ENCODE data around the gene KYNU.

The KYNU gene

GRCh38 chr2:143078104-143078503 lies 200.6 kb downstream of the KYNU start:
- Histone ChIP-seq H3K4me3 (ENCODE audit: low read depth, low read length) (no peak overlapping the region), H3K36me3 (no peaks in the 10 kb centered on the region), H3K9me3 (ENCODE audit: severe bottlenecking) (peaks cover 3% of the 10 kb centered on the region), H3K27me3 (ENCODE audit: insufficient read depth, low read depth, severe bottlenecking) (no peaks in the 10 kb centered on the region), H3K27ac (no peak overlapping the region)
- TF ChIP-seq, protein P1, sequence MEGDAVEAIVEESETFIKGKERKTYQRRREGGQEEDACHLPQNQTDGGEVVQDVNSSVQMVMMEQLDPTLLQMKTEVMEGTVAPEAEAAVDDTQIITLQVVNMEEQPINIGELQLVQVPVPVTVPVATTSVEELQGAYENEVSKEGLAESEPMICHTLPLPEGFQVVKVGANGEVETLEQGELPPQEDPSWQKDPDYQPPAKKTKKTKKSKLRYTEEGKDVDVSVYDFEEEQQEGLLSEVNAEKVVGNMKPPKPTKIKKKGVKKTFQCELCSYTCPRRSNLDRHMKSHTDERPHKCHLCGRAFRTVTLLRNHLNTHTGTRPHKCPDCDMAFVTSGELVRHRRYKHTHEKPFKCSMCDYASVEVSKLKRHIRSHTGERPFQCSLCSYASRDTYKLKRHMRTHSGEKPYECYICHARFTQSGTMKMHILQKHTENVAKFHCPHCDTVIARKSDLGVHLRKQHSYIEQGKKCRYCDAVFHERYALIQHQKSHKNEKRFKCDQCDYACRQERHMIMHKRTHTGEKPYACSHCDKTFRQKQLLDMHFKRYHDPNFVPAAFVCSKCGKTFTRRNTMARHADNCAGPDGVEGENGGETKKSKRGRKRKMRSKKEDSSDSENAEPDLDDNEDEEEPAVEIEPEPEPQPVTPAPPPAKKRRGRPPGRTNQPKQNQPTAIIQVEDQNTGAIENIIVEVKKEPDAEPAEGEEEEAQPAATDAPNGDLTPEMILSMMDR (IDR thresholded peaks at IDR 0.05; ENCODE audit: low read depth, low read length): no peak
- DNase-seq: no peak

DNA sequence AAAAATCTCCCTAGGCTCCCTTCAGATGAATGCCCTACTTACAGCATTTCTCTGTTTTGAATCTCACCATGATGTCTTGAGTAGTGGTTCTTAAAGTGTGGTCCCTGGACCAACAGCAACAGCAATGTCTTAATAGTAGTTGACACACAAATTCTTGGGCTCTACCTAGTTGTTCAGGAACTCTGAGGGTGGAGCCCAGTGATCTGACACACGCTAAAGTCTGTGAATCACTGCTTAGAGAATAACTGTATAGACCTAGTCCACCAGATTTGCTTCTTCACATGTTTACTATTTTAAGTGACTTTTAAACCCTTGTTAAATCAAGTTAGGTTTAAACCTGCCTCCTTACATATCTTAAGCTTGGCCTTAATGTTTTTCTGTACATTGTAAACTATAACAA lies 204.2 kb downstream of the KYNU start:
- TF ChIP-seq, protein P1 (IDR thresholded peaks at IDR 0.05; ENCODE audit: low read depth, low read length): no peak
- H3K27ac ChIP-seq: no peak overlapping the region
- H3K36me3 ChIP-seq: no peaks in the 10 kb centered on the region
- H3K4me3 ChIP-seq (ENCODE audit: low read depth, low read length): no peak overlapping the region
- no peaks in the 10 kb centered on the region for H3K27me3 ChIP-seq (ENCODE audit: insufficient read depth, low read depth, severe bottlenecking)
- no peak for DNase-seq
- H3K9me3 ChIP-seq (ENCODE audit: severe bottlenecking): no peaks in the 10 kb centered on the region

- Histone ChIP-seq H3K36me3 (no peaks in the 10 kb centered on the region), H3K27ac (no peak overlapping the region), H3K9me3 (ENCODE audit: severe bottlenecking) (no peaks in the 10 kb centered on the region), H3K4me3 (ENCODE audit: low read depth, low read length) (no peak overlapping the region), H3K27me3 (ENCODE audit: insufficient read depth, low read depth, severe bottlenecking) (no peaks in the 10 kb centered on the region)
- TF ChIP-seq, protein P1 (IDR thresholded peaks at IDR 0.05; ENCODE audit: low read depth, low read length): no peak
- DNase-seq: no peak
Observed at GRCh38 chr2:143083636-143084035, 206.2 kb downstream of the KYNU start.

DNA sequence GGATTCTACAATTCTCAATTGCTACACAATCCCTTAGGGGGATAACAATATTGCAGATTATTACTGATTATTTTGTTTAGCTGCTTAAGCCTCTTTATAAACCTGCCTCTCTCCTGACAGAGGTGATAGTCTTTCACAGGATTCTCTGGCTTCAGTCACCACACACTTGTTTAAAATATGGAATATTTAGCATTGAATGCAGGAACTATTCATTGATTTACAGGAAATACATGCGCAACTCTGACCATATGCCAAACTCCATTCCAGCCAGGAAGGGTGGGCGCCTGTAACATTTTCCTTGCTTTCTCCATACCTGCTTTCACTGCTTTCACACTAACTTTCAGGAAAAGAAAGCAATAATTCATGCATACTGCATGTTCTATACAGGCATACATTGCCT lies 207.0 kb downstream of the KYNU start:
- H3K27ac ChIP-seq: no peak overlapping the region
- no peaks in the 10 kb centered on the region for H3K9me3 ChIP-seq (ENCODE audit: severe bottlenecking)
- no peaks in the 10 kb centered on the region for H3K36me3 ChIP-seq
- H3K4me3 ChIP-seq (ENCODE audit: low read depth, low read length): no peak overlapping the region
- DNase-seq: no peak
- no peaks in the 10 kb centered on the region for H3K27me3 ChIP-seq (ENCODE audit: insufficient read depth, low read depth, severe bottlenecking)
- TF ChIP-seq, protein P1 (IDR thresholded peaks at IDR 0.05; ENCODE audit: low read depth, low read length): no peak

DNA sequence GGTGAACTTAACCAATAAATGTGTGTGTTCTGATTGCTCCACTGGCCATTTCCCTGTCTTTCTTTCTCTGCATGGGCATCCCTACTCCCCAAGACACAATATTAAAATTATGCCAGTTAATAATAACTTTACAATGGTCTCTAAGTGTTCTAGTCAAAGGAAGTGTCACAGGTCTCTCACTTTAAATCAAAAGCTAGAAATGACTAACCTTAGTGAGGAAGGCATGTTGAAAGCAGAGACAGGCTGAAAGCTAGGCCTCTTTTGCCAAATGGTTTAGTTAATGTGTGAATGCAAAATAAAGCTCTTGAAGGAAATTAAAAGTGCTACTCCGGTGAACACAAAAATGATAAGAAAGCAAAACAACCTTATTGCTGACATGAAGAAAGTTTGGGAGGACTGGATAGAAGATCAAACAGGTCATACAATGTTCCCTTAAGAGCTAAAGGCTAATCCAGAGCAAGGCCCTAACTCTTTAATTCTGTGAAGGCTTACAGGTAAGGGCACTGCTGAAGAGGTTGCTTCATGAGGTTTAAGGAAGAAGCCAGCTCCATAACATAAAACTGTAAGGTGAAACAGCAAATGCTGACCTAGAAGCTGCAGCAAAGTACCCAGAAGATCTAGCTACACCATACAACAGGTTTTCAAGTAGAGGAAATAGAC lies 207.8 kb downstream of the KYNU start:
- no peaks in the 10 kb centered on the region for H3K9me3 ChIP-seq (ENCODE audit: severe bottlenecking)
- H3K4me3 ChIP-seq (ENCODE audit: low read depth, low read length): no peak overlapping the region
- TF ChIP-seq, protein P1 (IDR thresholded peaks at IDR 0.05; ENCODE audit: low read depth, low read length): no peak
- no peak overlapping the region for H3K27ac ChIP-seq
- no peaks in the 10 kb centered on the region for H3K27me3 ChIP-seq (ENCODE audit: insufficient read depth, low read depth, severe bottlenecking)
- no peaks in the 10 kb centered on the region for H3K36me3 ChIP-seq
- no peak for DNase-seq

DNA sequence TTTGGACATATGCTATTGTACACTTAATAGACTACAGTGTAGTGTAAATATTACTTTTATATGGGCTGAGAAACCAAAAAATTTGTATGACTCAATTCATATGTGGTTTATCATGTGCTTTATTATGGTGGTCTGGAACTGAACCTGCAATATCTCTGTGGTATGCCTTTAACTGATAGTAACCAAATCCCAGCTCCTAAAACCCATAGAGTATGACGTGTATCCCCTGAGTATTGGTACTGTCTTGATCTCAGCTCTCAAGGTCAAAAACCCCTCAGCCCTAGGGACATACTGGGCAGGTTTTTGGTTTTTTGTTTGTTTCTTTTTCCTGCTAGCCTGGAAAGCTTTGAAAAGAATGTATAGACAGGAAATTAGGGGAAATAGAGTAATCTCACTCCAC lies 209.6 kb downstream of the KYNU start:
- TF ChIP-seq, protein P1 (IDR thresholded peaks at IDR 0.05; ENCODE audit: low read depth, low read length): no peak
- Histone ChIP-seq H3K4me3 (ENCODE audit: low read depth, low read length) (no peak overlapping the region), H3K27ac (no peak overlapping the region), H3K27me3 (ENCODE audit: insufficient read depth, low read depth, severe bottlenecking) (no peaks in the 10 kb centered on the region), H3K36me3 (no peaks in the 10 kb centered on the region), H3K9me3 (ENCODE audit: severe bottlenecking) (no peaks in the 10 kb centered on the region)
- no peak for DNase-seq

Data from WERI-Rb-1 (cell line).